ENCODE measurements around the gene INTS7. TPM values are rescaled to one million over a fixed set of nuclear protein-coding genes. Genes with fewer than 3 reads are reported as not detected.

The INTS7 gene
- total RNA-seq, 1 experiment from 2014 or later, result 21.7 TPM

DNA sequence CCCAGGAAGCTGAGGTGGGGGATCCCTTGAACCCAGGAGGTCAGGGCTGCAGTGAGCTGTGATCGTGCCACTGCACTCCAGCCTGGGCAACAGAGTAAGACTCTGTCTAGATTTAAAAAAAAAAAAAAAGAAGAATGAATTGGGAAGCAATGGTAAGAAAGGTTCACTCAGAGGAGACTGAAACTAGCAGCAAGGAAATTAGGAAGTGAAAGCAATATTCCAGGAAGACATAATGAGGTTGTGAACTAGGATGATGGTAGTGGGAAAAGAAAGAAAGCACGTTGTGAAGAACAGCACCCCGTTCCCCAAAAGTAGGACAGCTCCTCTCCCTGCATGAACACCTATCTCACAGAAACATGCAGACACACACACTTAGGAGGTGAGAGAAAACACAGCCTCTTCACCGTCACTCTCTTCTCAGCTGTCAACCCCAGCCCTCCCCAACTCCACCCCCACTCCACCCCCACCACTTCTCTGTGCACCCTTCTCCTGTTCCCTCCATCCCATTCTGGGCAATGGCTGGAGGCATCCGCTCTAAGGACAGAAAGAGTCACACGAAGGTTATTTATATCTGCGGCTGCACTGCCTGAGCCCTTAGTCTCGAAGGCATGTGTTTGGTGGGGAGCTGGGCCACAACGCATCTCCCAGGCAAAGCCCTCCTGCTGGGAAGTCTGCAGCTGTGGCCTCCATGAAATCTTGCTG is 103.0 kb downstream of the INTS7 start:
- BruUV-seq (replicated peaks), result no TSS peak
- no peaks in the 10 kb centered on the region for H3K4me1 ChIP-seq (ENCODE audit: control insufficient read depth in 1 of 2, insufficient read depth in 2 of 2, low read length in 2 of 2)
- intact Hi-C loops (cut with micrococcal nuclease), result no loop called here
- CTCF ChIA-PET, result no interaction called here
- RAD21 ChIA-PET (ENCODE audit: low non-redundant PET in 1 of 2, low total read pairs in 2 of 2, uncharacterized antibody in 2 of 2, unreplicated experiment in 2 of 2), result no interaction called here
- no peak overlapping the region for H3K27ac ChIP-seq (ENCODE audit: low read depth, low read length)
- H3K9me3 ChIP-seq (ENCODE audit: control insufficient read depth in 1 of 2, insufficient read depth in 1 of 2, low read depth in 1 of 2, low read length in 2 of 2), result no peaks in the 10 kb centered on the region
- TF ChIP-seq CEBPB (IDR thresholded peaks at IDR 0.05; ENCODE audit: low read depth), result no peak
- no peak for TF ChIP-seq EZH2 (IDR thresholded peaks at IDR 0.05)
- TF ChIP-seq ELF1 (IDR thresholded peaks at IDR 0.05; ENCODE audit: borderline replicate concordance, low read depth), result no peak
- TF ChIP-seq, protein P1, sequence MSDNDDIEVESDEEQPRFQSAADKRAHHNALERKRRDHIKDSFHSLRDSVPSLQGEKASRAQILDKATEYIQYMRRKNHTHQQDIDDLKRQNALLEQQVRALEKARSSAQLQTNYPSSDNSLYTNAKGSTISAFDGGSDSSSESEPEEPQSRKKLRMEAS (IDR thresholded peaks at IDR 0.05), result no peak
- TF ChIP-seq FOSL1 (IDR thresholded peaks at IDR 0.05; ENCODE audit: low read depth), result no peak
- TF ChIP-seq RAD21 (IDR thresholded peaks at IDR 0.05; ENCODE audit: low read depth), result no peak
- no peak for TF ChIP-seq ZFX (IDR thresholded peaks at IDR 0.05)
- no peak for TF ChIP-seq SIN3A (IDR thresholded peaks at IDR 0.05; ENCODE audit: low read depth)
- TF ChIP-seq EGR1 (IDR thresholded peaks at IDR 0.05; ENCODE audit: low read depth), result no peak
- TF ChIP-seq, protein P2, sequence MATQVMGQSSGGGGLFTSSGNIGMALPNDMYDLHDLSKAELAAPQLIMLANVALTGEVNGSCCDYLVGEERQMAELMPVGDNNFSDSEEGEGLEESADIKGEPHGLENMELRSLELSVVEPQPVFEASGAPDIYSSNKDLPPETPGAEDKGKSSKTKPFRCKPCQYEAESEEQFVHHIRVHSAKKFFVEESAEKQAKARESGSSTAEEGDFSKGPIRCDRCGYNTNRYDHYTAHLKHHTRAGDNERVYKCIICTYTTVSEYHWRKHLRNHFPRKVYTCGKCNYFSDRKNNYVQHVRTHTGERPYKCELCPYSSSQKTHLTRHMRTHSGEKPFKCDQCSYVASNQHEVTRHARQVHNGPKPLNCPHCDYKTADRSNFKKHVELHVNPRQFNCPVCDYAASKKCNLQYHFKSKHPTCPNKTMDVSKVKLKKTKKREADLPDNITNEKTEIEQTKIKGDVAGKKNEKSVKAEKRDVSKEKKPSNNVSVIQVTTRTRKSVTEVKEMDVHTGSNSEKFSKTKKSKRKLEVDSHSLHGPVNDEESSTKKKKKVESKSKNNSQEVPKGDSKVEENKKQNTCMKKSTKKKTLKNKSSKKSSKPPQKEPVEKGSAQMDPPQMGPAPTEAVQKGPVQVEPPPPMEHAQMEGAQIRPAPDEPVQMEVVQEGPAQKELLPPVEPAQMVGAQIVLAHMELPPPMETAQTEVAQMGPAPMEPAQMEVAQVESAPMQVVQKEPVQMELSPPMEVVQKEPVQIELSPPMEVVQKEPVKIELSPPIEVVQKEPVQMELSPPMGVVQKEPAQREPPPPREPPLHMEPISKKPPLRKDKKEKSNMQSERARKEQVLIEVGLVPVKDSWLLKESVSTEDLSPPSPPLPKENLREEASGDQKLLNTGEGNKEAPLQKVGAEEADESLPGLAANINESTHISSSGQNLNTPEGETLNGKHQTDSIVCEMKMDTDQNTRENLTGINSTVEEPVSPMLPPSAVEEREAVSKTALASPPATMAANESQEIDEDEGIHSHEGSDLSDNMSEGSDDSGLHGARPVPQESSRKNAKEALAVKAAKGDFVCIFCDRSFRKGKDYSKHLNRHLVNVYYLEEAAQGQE (IDR thresholded peaks at IDR 0.05; ENCODE audit: low read depth), result no peak
- TF ChIP-seq TCF7L2 (IDR thresholded peaks at IDR 0.05; ENCODE audit: borderline replicate concordance, extremely low read depth, insufficient read depth, insufficient read length), result no peak
- no peak for TF ChIP-seq SRF (IDR thresholded peaks at IDR 0.05; ENCODE audit: low read depth)
- no peak for TF ChIP-seq YY1 (IDR thresholded peaks at IDR 0.05; ENCODE audit: extremely low read depth, insufficient replicate concordance, low read depth, low read length)
- no peak for TF ChIP-seq SP1 (IDR thresholded peaks at IDR 0.05; ENCODE audit: low read depth)
- TF ChIP-seq, protein P3, sequence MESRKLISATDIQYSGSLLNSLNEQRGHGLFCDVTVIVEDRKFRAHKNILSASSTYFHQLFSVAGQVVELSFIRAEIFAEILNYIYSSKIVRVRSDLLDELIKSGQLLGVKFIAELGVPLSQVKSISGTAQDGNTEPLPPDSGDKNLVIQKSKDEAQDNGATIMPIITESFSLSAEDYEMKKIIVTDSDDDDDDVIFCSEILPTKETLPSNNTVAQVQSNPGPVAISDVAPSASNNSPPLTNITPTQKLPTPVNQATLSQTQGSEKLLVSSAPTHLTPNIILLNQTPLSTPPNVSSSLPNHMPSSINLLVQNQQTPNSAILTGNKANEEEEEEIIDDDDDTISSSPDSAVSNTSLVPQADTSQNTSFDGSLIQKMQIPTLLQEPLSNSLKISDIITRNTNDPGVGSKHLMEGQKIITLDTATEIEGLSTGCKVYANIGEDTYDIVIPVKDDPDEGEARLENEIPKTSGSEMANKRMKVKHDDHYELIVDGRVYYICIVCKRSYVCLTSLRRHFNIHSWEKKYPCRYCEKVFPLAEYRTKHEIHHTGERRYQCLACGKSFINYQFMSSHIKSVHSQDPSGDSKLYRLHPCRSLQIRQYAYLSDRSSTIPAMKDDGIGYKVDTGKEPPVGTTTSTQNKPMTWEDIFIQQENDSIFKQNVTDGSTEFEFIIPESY (IDR thresholded peaks at IDR 0.05; ENCODE audit: extremely low read depth, insufficient replicate concordance, low read length), result no peak
- no peak for TF ChIP-seq EZH2phosphoT487 (IDR thresholded peaks at IDR 0.05; ENCODE audit: borderline replicate concordance)
- H3K36me3 ChIP-seq (ENCODE audit: control insufficient read depth in 1 of 2, insufficient read depth in 2 of 2, low read length in 2 of 2), result no peaks in the 10 kb centered on the region
- H3K9me2 ChIP-seq (ENCODE audit: insufficient read depth), result no peaks in the 10 kb centered on the region
- POLR2A ChIA-PET, result no interaction called here
- H3K4me3 ChIP-seq (replicated peaks in 1 of 2; ENCODE audit: low read depth in 1 of 2, low read length in 2 of 2), result no peak overlapping the region
- ATAC-seq, result no peak
- H3K79me2 ChIP-seq (ENCODE audit: insufficient read depth, low read length), result no peaks in the 10 kb centered on the region
- H3K9ac ChIP-seq (ENCODE audit: low read length), result no peak overlapping the region
- H3K4me2 ChIP-seq (ENCODE audit: low read length), result no peak overlapping the region
- DNase-seq (ENCODE audit: low read depth, low spot score), result no peak
- no peaks in the 10 kb centered on the region for H3K27me3 ChIP-seq (ENCODE audit: insufficient read depth, low read length)
- H4K20me1 ChIP-seq (ENCODE audit: insufficient read depth), result no peaks in the 10 kb centered on the region; the same call in 1 of the 2 replicates
- no peak overlapping the region for H2AFZ ChIP-seq (ENCODE audit: low read depth, low read length, poor library complexity, severe bottlenecking)
